ENCODE data around the gene ARMC3. TPM values are rescaled to one million over a fixed set of nuclear protein-coding genes. Genes with fewer than 3 reads are reported as not detected.

The ARMC3 gene
- total RNA-seq, 3 donors from 2014 or later: 0.33 to 0.88 TPM; not detected in 1

DNA sequence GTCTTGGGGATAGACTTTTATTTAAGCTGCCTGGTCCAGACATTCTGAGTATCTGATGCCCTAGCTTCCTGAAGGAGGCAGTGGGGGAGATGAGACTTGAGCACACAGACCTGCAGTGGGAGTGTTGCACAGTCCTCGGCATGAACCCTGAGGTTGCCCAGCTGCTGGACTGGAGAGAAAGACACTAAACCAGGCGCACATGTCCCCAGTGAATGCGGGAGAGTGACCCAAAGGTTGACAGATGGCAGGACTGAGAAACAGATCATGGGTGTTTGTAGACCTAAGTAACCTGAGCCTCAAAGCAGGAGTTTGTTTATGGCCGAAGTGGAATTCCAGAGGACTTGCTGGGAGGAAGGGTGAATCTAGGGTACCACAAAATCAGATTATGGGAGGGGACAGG lies 151.8 kb downstream of the ARMC3 start:
- intact Hi-C loops (cut with DNase I; ENCODE audit: low total_unique reads): no loop called here
- Histone ChIP-seq H3K9me3 (no peaks in the 10 kb centered on the region), H3K4me3 (no peak overlapping the region), H3K27me3 (no peaks in the 10 kb centered on the region), H3K36me3 (no peaks in the 10 kb centered on the region), H3K27ac (no peak overlapping the region), H3K4me1 (no peaks in the 10 kb centered on the region)
- TF ChIP-seq POLR2AphosphoS5 (IDR thresholded peaks at IDR 0.05) (no peak), POLR2A (IDR thresholded peaks at IDR 0.05) (no peak)
- TF ChIP-seq, protein P1, sequence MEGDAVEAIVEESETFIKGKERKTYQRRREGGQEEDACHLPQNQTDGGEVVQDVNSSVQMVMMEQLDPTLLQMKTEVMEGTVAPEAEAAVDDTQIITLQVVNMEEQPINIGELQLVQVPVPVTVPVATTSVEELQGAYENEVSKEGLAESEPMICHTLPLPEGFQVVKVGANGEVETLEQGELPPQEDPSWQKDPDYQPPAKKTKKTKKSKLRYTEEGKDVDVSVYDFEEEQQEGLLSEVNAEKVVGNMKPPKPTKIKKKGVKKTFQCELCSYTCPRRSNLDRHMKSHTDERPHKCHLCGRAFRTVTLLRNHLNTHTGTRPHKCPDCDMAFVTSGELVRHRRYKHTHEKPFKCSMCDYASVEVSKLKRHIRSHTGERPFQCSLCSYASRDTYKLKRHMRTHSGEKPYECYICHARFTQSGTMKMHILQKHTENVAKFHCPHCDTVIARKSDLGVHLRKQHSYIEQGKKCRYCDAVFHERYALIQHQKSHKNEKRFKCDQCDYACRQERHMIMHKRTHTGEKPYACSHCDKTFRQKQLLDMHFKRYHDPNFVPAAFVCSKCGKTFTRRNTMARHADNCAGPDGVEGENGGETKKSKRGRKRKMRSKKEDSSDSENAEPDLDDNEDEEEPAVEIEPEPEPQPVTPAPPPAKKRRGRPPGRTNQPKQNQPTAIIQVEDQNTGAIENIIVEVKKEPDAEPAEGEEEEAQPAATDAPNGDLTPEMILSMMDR (IDR thresholded peaks at IDR 0.05): no peak
- DNase-seq (ENCODE audit: low spot score in 2 of 2): no peak

DNA sequence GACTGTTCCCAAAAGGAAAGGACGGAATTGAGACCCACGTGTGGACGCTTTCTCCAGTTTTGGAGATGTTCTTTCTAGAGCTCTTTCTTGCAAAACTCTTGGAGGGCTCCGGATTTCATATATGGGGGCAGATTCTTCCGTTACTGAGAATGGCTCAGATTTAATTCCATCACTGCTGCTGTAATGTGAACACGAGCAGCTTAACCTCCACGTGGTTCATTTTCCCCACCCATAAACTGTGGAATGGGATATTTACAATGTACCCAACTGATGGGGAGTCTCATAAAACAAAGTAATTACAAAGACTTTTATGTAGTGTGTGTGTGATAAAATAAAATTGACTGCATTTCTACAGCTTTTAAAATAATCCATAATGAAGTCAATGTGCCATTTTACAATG lies 152.4 kb downstream of the ARMC3 start:
- intact Hi-C loops (cut with DNase I; ENCODE audit: low total_unique reads): no loop called here
- no peak overlapping the region for H3K27ac ChIP-seq
- no peaks in the 10 kb centered on the region for H3K27me3 ChIP-seq
- TF ChIP-seq, protein P1 (IDR thresholded peaks at IDR 0.05): no peak
- no peak for TF ChIP-seq POLR2A (IDR thresholded peaks at IDR 0.05)
- TF ChIP-seq POLR2AphosphoS5 (IDR thresholded peaks at IDR 0.05): no peak
- no peaks in the 10 kb centered on the region for H3K36me3 ChIP-seq
- DNase-seq (ENCODE audit: low spot score in 2 of 2): no peak
- no peaks in the 10 kb centered on the region for H3K9me3 ChIP-seq
- no peaks in the 10 kb centered on the region for H3K4me1 ChIP-seq
- no peak overlapping the region for H3K4me3 ChIP-seq

DNA sequence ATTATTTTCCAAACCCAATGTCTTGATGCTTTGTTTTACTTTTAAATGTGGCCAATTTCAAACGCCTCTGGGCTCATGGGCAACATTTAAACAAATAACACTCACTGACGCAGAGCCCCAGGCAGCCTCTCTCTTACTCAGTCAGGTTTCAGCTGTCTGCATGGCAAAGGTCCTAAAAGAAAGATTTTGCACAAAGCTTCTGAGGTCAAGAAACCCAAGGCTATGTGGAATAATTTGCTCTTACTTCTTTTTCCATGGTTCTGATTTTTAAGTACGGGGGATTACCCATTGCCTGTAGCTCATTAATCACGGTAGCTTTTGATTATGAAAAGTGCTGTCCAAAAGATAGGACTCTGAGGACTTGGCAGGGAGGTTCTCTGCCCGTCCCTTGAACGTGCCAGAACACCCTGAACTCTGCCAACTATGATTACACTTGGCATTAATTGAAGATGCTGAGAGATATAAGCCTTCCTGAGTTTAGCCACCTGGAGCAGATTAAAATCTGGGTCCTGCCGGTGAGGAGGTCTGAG lies 153.4 kb downstream of the ARMC3 start:
- no peak for DNase-seq (ENCODE audit: low spot score in 2 of 2)
- Histone ChIP-seq H3K36me3 (no peaks in the 10 kb centered on the region), H3K27me3 (no peaks in the 10 kb centered on the region), H3K4me3 (no peak overlapping the region), H3K27ac (no peak overlapping the region), H3K4me1 (no peaks in the 10 kb centered on the region), H3K9me3 (no peaks in the 10 kb centered on the region)
- intact Hi-C loops (cut with DNase I; ENCODE audit: low total_unique reads): no loop called here
- no peak for TF ChIP-seq POLR2A (IDR thresholded peaks at IDR 0.05)
- TF ChIP-seq, protein P1 (IDR thresholded peaks at IDR 0.05): no peak
- no peak for TF ChIP-seq POLR2AphosphoS5 (IDR thresholded peaks at IDR 0.05)

DNA sequence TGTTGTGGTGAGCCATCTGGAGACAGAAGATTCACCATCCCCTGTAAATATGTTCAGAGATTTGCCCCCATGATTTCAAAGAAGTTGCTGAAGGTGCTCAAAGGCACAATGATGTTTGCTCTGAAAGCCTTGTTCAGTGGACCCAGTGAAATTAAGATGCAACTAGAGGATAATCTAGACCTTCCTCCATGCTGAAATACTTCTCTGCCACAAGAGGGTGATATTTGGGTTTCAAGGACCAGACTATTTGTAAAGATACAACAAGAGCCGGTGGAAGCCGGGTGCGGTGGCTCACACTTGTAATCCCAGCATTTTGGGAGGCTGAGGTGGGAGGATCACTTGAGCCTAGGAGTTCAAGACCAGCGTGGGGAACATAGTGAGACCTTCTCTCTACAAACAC lies 154.0 kb downstream of the ARMC3 start:
- Histone ChIP-seq H3K9me3 (no peaks in the 10 kb centered on the region), H3K27me3 (no peaks in the 10 kb centered on the region), H3K36me3 (no peaks in the 10 kb centered on the region), H3K27ac (no peak overlapping the region), H3K4me3 (no peak overlapping the region), H3K4me1 (no peaks in the 10 kb centered on the region)
- TF ChIP-seq, protein P1 (IDR thresholded peaks at IDR 0.05): no peak
- TF ChIP-seq POLR2A (IDR thresholded peaks at IDR 0.05): no peak
- TF ChIP-seq POLR2AphosphoS5 (IDR thresholded peaks at IDR 0.05): no peak
- intact Hi-C loops (cut with DNase I; ENCODE audit: low total_unique reads): no loop called here
- DNase-seq (ENCODE audit: low spot score in 2 of 2): no peak

Other genes starting within 250 kb of the ARMC3 start
- gene PIP4K2A, start 213.5 kb upstream of the ARMC3 start, total RNA-seq: 10 to 100 TPM; 15.1 to 36.6 (median 33.1) TPM
- gene MSRB2, start 167.5 kb downstream of the ARMC3 start, total RNA-seq: 10 to 100 TPM; 19.0 to 31.5 (median 24.9) TPM

All from breast epithelium (tissue), 4 donors.